Natural killer cell (primary cell): Measurements from ENCODE around the gene GSE1. TPM values are rescaled to one million over a fixed set of nuclear protein-coding genes. Genes with fewer than 3 reads are reported as not detected.

ENCODE experiments used
- ATAC-seq, 3 donors: fragments of 150-1000 bp in 2 of 3; fragments of 200-7000 bp in 1 of 3; cut with Tn5 transposase; 1 replicate in 1 of 3; 2 replicates in 2 of 3; pipeline ENCODE4 v1.10.0; 2021; ENCODE audit warnings: mild to moderate bottlenecking in 2 of 3, moderate library complexity in 2 of 3
- DNase-seq, 2 donors: peaks; one replicate each; pipeline versions ENCODE4 v3.0.0 to v3.0.0-alpha.2; 2013 to 2021; ENCODE audit warnings: mixed read lengths in 1 of 2
- H3K27ac ChIP-seq: one replicate; pipeline ENCODE4 v1.5.1; 2013; ENCODE audit warnings: mild to moderate bottlenecking, low read length
- H3K27me3 ChIP-seq: one replicate; pipeline ENCODE4 v1.6.1; 2013; ENCODE audit warnings: low read length; ENCODE audit not compliant: control insufficient read depth, insufficient read depth
- H3K36me3 ChIP-seq: one replicate; pipeline ENCODE4 v1.6.1; 2013; ENCODE audit warnings: low read length; ENCODE audit not compliant: control insufficient read depth, insufficient read depth
- H3K4me1 ChIP-seq: one replicate; pipeline ENCODE4 v1.6.1; 2013; ENCODE audit warnings: low read length; ENCODE audit not compliant: control insufficient read depth, insufficient read depth
- H3K4me3 ChIP-seq: one replicate; pipeline ENCODE4 v1.5.1; 2013; ENCODE audit warnings: low read length
- H3K9me3 ChIP-seq: one replicate; pipeline ENCODE4 v1.6.1; 2013; ENCODE audit warnings: low read length; ENCODE audit not compliant: control insufficient read depth, insufficient read depth
- H3K27ac Mint-ChIP-seq, 2 donors: one replicate each; pipeline ENCODE4 v1.8.0; 2022; ENCODE audit warnings: mild to moderate bottlenecking in 2 of 2, mixed read lengths in 2 of 2, moderate library complexity in 1 of 2
- H3K27me3 Mint-ChIP-seq, 2 donors: one replicate each; pipeline ENCODE4 v1.8.0; 2022; ENCODE audit warnings: low read depth in 2 of 2, mixed read lengths in 2 of 2
- H3K36me3 Mint-ChIP-seq: one replicate; pipeline ENCODE4 v1.8.0; 2022; ENCODE audit warnings: mixed read lengths
- H3K4me1 Mint-ChIP-seq, 2 donors: one replicate each; pipeline ENCODE4 v1.8.0; 2022; ENCODE audit warnings: mixed read lengths in 2 of 2
- H3K4me3 Mint-ChIP-seq: one replicate; pipeline ENCODE4 v1.8.0; 2022; ENCODE audit warnings: mild to moderate bottlenecking, moderate library complexity, mixed read lengths
- H3K9me3 Mint-ChIP-seq, 2 donors: one replicate each; pipeline ENCODE4 v1.8.0; 2022; ENCODE audit warnings: mixed read lengths in 2 of 2
- WGBS: methylation state at CpG from one replicate; pipeline ENCODE4 v1.1.7; 2013; ENCODE audit warnings: missing lambda C conversion rate; ENCODE audit not compliant: insufficient coverage; 5-methylcytosine and 5-hydroxymethylcytosine counted together
- intact Hi-C: fragments of 100-400 bp; cut with micrococcal nuclease; formaldehyde crosslinking; loops from one replicate; pipeline ENCODE4 v1.14.2; 2022
- total RNA-seq, 4 donors: library from RNA; stranded (reverse); fragments of 120-200 nt in 1 of 4; gene quantifications; one replicate each; pipeline versions ENCODE4 v1.2.3 to v1.2.4, GENCODE V29; 2013 to 2022
- TF ChIP-seq, protein P1 (sequence below): fragments of 200-600 bp; IDR thresholded peaks from one replicate; pipeline ENCODE4 v1.8.0; 2022; ENCODE audit warnings: antibody characterized with exemption

The GSE1 gene
- total RNA-seq, 3 donors from 2014 or later (not counting 1 experiment from before 2014, with no cell fraction given) = 232 to 277 (median 233) TPM

DNA sequence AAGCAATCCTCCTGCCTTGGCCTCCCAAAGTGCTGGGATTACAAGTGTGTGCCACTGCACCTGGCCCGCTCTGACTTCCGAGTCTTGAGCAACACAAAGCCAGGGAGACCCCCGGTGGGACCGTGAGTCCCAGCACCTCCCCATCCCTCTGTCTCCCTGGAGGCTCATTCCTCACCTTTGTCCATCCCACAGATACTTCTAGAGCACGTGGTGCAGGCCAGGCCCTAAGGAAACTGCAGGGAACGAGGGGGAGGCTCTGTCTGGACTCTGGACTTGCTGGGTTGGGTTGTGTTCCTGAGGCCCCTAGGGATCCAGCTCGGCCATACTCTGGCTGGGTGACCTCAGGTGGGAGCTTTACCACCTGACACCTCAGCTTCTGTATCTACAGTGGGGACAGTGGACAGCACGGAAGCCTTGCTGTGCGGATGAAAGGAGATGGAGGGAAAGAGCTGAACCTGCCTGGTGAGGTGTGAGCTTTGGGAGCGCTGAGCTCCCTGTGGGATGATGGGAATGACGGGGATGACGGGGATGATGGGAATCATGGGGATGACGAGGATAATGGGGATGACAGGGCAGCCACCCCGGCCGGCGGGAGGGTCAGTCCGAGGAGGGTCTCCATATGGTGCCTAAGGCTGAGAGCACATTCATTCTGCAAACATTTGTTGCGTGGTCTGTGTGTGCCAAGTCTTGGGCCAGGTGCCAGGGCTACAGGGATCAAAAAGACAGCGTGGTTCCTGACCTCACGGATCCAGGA, 111.2 kb downstream of the GSE1 start:
- Mint-ChIP-seq H3K36me3 (no peaks in the 10 kb centered on the region), H3K27me3 (no peaks in the 10 kb centered on the region), H3K27ac (no peak overlapping the region), H3K9me3 (no peaks in the 10 kb centered on the region), H3K4me3 (no peak overlapping the region), H3K4me1 (no peaks in the 10 kb centered on the region)
- intact Hi-C loops = no loop called here
- H3K36me3 ChIP-seq = no peaks in the 10 kb centered on the region
- H3K27ac ChIP-seq = no peak overlapping the region
- TF ChIP-seq, protein P1, sequence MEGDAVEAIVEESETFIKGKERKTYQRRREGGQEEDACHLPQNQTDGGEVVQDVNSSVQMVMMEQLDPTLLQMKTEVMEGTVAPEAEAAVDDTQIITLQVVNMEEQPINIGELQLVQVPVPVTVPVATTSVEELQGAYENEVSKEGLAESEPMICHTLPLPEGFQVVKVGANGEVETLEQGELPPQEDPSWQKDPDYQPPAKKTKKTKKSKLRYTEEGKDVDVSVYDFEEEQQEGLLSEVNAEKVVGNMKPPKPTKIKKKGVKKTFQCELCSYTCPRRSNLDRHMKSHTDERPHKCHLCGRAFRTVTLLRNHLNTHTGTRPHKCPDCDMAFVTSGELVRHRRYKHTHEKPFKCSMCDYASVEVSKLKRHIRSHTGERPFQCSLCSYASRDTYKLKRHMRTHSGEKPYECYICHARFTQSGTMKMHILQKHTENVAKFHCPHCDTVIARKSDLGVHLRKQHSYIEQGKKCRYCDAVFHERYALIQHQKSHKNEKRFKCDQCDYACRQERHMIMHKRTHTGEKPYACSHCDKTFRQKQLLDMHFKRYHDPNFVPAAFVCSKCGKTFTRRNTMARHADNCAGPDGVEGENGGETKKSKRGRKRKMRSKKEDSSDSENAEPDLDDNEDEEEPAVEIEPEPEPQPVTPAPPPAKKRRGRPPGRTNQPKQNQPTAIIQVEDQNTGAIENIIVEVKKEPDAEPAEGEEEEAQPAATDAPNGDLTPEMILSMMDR = no peak
- no peaks in the 10 kb centered on the region for H3K27me3 ChIP-seq
- H3K4me1 ChIP-seq = peaks cover under 1% of the 10 kb centered on the region
- no peak for ATAC-seq
- WGBS = 85% methylated on average over 20 of the region's 20 CpGs
- H3K4me3 ChIP-seq = no peak overlapping the region
- DNase-seq = no peak
- H3K9me3 ChIP-seq = no peaks in the 10 kb centered on the region

DNA sequence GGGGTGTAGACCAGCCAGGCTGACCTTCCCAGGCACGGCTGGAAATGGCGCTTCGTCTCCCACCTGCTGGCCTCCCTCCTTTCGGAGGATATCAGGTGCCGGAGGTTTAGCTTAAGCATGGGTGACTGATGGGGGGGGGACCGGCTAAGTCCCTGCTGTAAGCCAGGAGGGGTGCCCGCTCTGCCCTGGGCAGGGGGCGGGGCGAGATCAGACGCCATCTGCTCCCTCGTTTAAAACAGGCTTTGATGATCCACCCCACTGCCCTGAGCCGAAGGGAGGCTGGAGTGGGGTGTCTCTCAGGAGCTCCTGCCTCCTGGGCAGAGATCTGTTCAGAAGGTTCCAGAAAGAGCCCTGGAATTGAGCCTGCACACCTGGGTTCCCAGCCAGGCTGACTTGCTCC, 111.8 kb downstream of the GSE1 start:
- no peak overlapping the region for H3K27ac Mint-ChIP-seq
- Histone ChIP-seq H3K27ac (no peak overlapping the region), H3K36me3 (no peaks in the 10 kb centered on the region), H3K27me3 (no peaks in the 10 kb centered on the region), H3K4me3 (no peak overlapping the region), H3K4me1 (peaks cover 7% of the 10 kb centered on the region), H3K9me3 (no peaks in the 10 kb centered on the region)
- no peaks in the 10 kb centered on the region for H3K27me3 Mint-ChIP-seq
- H3K4me3 Mint-ChIP-seq = no peak overlapping the region
- intact Hi-C loops = no loop called here
- WGBS = 91% methylated on average over 12 of the region's 12 CpGs
- ATAC-seq (no peak), DNase-seq (no peak)
- TF ChIP-seq, protein P1 = no peak
- H3K9me3 Mint-ChIP-seq = no peaks in the 10 kb centered on the region
- no peaks in the 10 kb centered on the region for H3K36me3 Mint-ChIP-seq
- H3K4me1 Mint-ChIP-seq = no peaks in the 10 kb centered on the region

Other genes starting within 250 kb of the GSE1 start
- gene GINS2, start 75.6 kb downstream of the GSE1 start, total RNA-seq = 1 to 10 TPM in 1 of 3 donors, under 1 TPM in 2; 0.73 to 2.6 (median 0.89) TPM
- gene C16orf74, start 137.8 kb downstream of the GSE1 start, total RNA-seq = 1 to 10 TPM in 2 of 3 donors, under 1 TPM in 1; 0.71 to 2.2 (median 1.8) TPM
- 10 to 100 TPM; 21.2 to 26.4 (median 24.1) TPM for gene EMC8, start 186.2 kb downstream of the GSE1 start, total RNA-seq
- gene COX4I1, start 186.4 kb downstream of the GSE1 start, total RNA-seq = 100 to 1,000 TPM; 338 to 422 (median 410) TPM